HG03045 (cell line): ENCODE measurements around the gene TMUB1.

Source experiments
- ATAC-seq: cut with Tn5 transposase; IDR thresholded peaks from one replicate; pipeline ENCODE4 v1.9.1; 2021; ENCODE audit warnings: mild to moderate bottlenecking, moderate library complexity; ENCODE audit not compliant: unreplicated experiment

TMUB1 gene

GRCh38 chr7:151083071-151083823 lies at the start of gene TMUB1:
Gene TMUB1, minus strand, starts transcription at chr7:151083493. Its CDS starts 930 bp downstream, at chr7:151082563.
- peak; percentile 54 for ATAC-seq

- no peak for ATAC-seq
Measured at GRCh38 chr7:151132461-151133205, 49.3 kb upstream of the TMUB1 start.

GRCh38 chr7:151131592-151132293 lies 48.5 kb upstream of the TMUB1 start:
- no peak for ATAC-seq

- ATAC-seq = no peak
Measured at GRCh38 chr7:151131224-151131591, 47.9 kb upstream of the TMUB1 start.

GRCh38 chr7:151130741-151131157 lies 47.5 kb upstream of the TMUB1 start:
- ATAC-seq = no peak

GRCh38 chr7:151129960-151130591 lies 46.8 kb upstream of the TMUB1 start:
- no peak for ATAC-seq

GRCh38 chr7:151129117-151129959 lies 46.0 kb upstream of the TMUB1 start:
- ATAC-seq = no peak

- no peak for ATAC-seq
Measured at GRCh38 chr7:151128716-151129115, 45.4 kb upstream of the TMUB1 start.

- ATAC-seq = no peak
Measured at GRCh38 chr7:151128144-151128543, 44.9 kb upstream of the TMUB1 start.

GRCh38 chr7:151126491-151127137 lies 43.3 kb upstream of the TMUB1 start:
- no peak for ATAC-seq

- ATAC-seq = no peak
Measured at GRCh38 chr7:151125846-151126481, 42.7 kb upstream of the TMUB1 start.

- ATAC-seq = no peak
Measured at GRCh38 chr7:151125470-151125845, 42.2 kb upstream of the TMUB1 start.

- no peak for ATAC-seq
Measured at GRCh38 chr7:151124899-151125399, 41.7 kb upstream of the TMUB1 start.

- no peak for ATAC-seq
Measured at GRCh38 chr7:151124481-151124880, 41.2 kb upstream of the TMUB1 start.

GRCh38 chr7:151123822-151124464 lies 40.6 kb upstream of the TMUB1 start:
- peak; percentile 79 for ATAC-seq

- no peak for ATAC-seq
Measured at GRCh38 chr7:151123158-151123821, 40.0 kb upstream of the TMUB1 start.

- no peak for ATAC-seq
Measured at GRCh38 chr7:151122796-151123157, 39.5 kb upstream of the TMUB1 start.

GRCh38 chr7:151122276-151122675 lies 39.0 kb upstream of the TMUB1 start:
- no peak for ATAC-seq
